Ectodermal cell (in vitro differentiated cells): ENCODE measurements around the gene TRMT44.
"Not testable (repeated sequence)": the region's sequence is repeated elsewhere in the genome, so short reads cannot be mapped to it uniquely, and the experiment has no call there.

Experiments used
- H3K27ac ChIP-seq: 2 replicates; pipeline ENCODE4 v1.7.0; 2013; ENCODE audit warnings: mild to moderate bottlenecking, low read depth, low read length; ENCODE audit not compliant: insufficient read depth, poor library complexity, severe bottlenecking
- H3K27me3 ChIP-seq: 2 replicates; pipeline ENCODE4 v1.7.0; 2013; ENCODE audit warnings: mild to moderate bottlenecking, low read length; ENCODE audit not compliant: insufficient read depth, control insufficient read depth, poor library complexity, severe bottlenecking
- H3K36me3 ChIP-seq: one replicate; pipeline ENCODE4 v1.7.0; 2013; ENCODE audit warnings: low read length; ENCODE audit not compliant: control insufficient read depth, insufficient read depth
- H3K4me1 ChIP-seq: one replicate; pipeline ENCODE4 v1.7.0; 2013; ENCODE audit warnings: low read length; ENCODE audit not compliant: control insufficient read depth, insufficient read depth
- H3K4me3 ChIP-seq: 2 replicates; pipeline ENCODE4 v1.7.0; 2013; ENCODE audit warnings: low read depth, low read length, control low read depth; ENCODE audit not compliant: insufficient read depth
- H3K9me3 ChIP-seq: 2 replicates; pipeline ENCODE4 v1.7.0; 2013; ENCODE audit warnings: mild to moderate bottlenecking, low read length, moderate library complexity; ENCODE audit not compliant: control insufficient read depth
- WGBS, 2 experiments: methylation state at CpG; one replicate each; pipeline ENCODE4 v1.1.7; 2013; ENCODE audit warnings: missing lambda C conversion rate in 2 of 2; 5-methylcytosine and 5-hydroxymethylcytosine counted together

The TRMT44 gene

GRCh38 chr4:8417071-8417614 is 23.4 kb upstream of the TRMT44 start:
- Histone ChIP-seq H3K9me3 (no peaks in the 10 kb centered on the region), H3K4me1 (no peaks in the 10 kb centered on the region), H3K27ac (no peak overlapping the region), H3K27me3 (no peaks in the 10 kb centered on the region), H3K4me3 (no peak overlapping the region), H3K36me3 (no peaks in the 10 kb centered on the region)
- WGBS, 2 experiments = 87 to 89% methylated on average over 11 of the region's 11 CpGs

- 92 to 93% methylated on average over 12 of the region's 12 CpGs for WGBS, 2 experiments
- Histone ChIP-seq H3K27me3 (no peaks in the 10 kb centered on the region), H3K4me1 (no peaks in the 10 kb centered on the region), H3K9me3 (no peaks in the 10 kb centered on the region), H3K4me3 (no peak overlapping the region), H3K27ac (no peak overlapping the region), H3K36me3 (no peaks in the 10 kb centered on the region)
Observed at GRCh38 chr4:8419222-8420041, 21.1 kb upstream of the TRMT44 start.

- not testable (repeated sequence) for H3K27me3 ChIP-seq, H3K4me1 ChIP-seq, H3K27ac ChIP-seq, H3K36me3 ChIP-seq, H3K9me3 ChIP-seq, H3K4me3 ChIP-seq
Observed at GRCh38 chr4:8420151-8420550, 20.4 kb upstream of the TRMT44 start.

DNA sequence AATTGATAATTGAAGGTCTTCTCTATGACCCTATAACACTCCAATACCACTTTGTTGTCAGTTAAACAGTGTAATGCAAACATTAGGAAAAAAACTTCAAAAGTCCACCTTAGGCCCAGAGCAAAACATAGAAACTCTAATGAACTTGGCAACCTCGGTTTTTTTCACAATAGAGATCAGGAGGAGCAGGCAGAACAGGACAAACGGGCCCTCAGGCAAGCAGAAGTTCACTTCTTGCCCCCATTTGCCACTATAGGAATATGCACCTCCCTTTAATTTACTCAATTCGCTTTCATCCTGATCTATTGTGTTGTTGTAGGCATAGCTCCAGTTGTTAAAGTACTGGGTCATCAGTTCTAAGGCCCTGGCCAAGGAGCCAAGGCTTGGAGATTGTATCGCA is 18.2 kb upstream of the TRMT44 start:
- H3K27ac ChIP-seq = no peak overlapping the region
- H3K36me3 ChIP-seq = no peaks in the 10 kb centered on the region
- H3K9me3 ChIP-seq = no peaks in the 10 kb centered on the region
- H3K4me3 ChIP-seq = no peak overlapping the region
- no peaks in the 10 kb centered on the region for H3K27me3 ChIP-seq
- peaks cover under 1% of the 10 kb centered on the region for H3K4me1 ChIP-seq
- WGBS, 2 experiments = 88 to 92% methylated on average over 4 of the region's 4 CpGs

GRCh38 chr4:8422786-8423185 is 17.8 kb upstream of the TRMT44 start:
- H3K4me3 ChIP-seq = no peak overlapping the region
- H3K9me3 ChIP-seq = no peaks in the 10 kb centered on the region
- no peaks in the 10 kb centered on the region for H3K36me3 ChIP-seq
- 95% methylated on average over 5 of the region's 5 CpGs for WGBS, 2 experiments
- H3K27ac ChIP-seq = no peak overlapping the region
- H3K27me3 ChIP-seq = no peaks in the 10 kb centered on the region
- peaks cover 5% of the 10 kb centered on the region for H3K4me1 ChIP-seq

DNA sequence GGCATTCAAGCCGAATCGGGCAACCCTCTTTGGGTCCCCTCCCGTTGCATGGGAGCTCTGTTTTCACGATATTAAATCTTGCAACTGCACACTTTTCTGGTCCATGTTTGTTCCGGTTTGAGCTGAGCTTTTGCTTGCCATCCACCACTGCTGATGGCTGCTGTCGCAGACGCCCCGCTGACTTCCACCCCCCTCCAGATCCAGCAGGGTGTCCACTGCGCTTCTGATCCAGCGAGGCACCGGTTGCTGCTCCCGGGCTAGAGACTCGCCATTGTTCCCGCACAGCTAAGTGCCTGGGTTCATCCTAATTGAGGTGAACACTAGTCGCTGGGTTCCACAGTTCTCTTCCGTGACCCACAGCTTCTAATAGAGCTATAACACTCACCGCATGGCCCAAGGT is 13.3 kb upstream of the TRMT44 start:
- Histone ChIP-seq H3K4me3 (no peak overlapping the region), H3K4me1 (peaks cover 6% of the 10 kb centered on the region), H3K9me3 (no peaks in the 10 kb centered on the region), H3K36me3 (no peaks in the 10 kb centered on the region), H3K27ac (no peak overlapping the region), H3K27me3 (no peaks in the 10 kb centered on the region)
- WGBS, 2 experiments = 87 to 89% methylated on average over 17 of the region's 17 CpGs

- H3K27ac ChIP-seq = no peak overlapping the region
- H3K27me3 ChIP-seq = no peaks in the 10 kb centered on the region
- H3K4me1 ChIP-seq = peaks cover 6% of the 10 kb centered on the region
- H3K9me3 ChIP-seq = no peaks in the 10 kb centered on the region
- WGBS, 2 experiments = 8% methylated on average over 21 of the region's 21 CpGs
- H3K4me3 ChIP-seq = peak overlapping the region; percentile 72
- H3K36me3 ChIP-seq = no peaks in the 10 kb centered on the region
Observed at GRCh38 chr4:8427761-8428287, 12.8 kb upstream of the TRMT44 start.

- 4 to 5% methylated on average over 56 of the region's 56 CpGs for WGBS, 2 experiments
- no peaks in the 10 kb centered on the region for H3K36me3 ChIP-seq
Observed at GRCh38 chr4:8428288-8429097, 12.1 kb upstream of the TRMT44 start.

DNA sequence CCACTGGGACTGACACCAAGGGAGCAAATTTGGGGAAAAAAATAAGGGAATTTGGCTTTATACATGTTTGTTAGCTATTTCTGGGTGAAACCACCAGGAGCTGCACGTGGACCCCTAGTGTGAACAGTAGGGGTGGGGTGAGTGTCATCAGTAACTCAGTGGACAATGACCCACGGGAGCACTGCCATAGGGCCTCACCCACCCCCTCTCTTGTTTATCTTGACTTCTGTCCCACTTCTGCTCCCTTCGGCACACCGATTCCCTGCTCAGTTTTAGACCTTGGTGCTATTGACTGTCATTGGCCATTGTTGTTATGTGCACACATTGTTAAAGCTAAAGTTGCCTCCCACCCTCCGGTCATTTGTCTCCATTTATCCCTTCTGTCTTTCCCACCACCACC is 9.0 kb upstream of the TRMT44 start:
- no peak overlapping the region for H3K27ac ChIP-seq
- H3K9me3 ChIP-seq = no peaks in the 10 kb centered on the region
- no peaks in the 10 kb centered on the region for H3K36me3 ChIP-seq
- peaks cover 11% of the 10 kb centered on the region for H3K4me1 ChIP-seq
- H3K4me3 ChIP-seq = no peak overlapping the region
- no peaks in the 10 kb centered on the region for H3K27me3 ChIP-seq
- 88 to 90% methylated on average over 5 of the region's 5 CpGs for whole genome bisulfite sequencing, 2 experiments

More at GRCh38 chr4:8428288-8429097, 12.1 kb upstream of the TRMT44 start:
- no peaks in the 10 kb centered on the region for H3K27me3 ChIP-seq
- H3K4me1 ChIP-seq = peaks cover 6% of the 10 kb centered on the region
- no peaks in the 10 kb centered on the region for H3K9me3 ChIP-seq
- H3K27ac ChIP-seq = peak overlapping the region; percentile 11
- peak overlapping the region; percentile 72 for H3K4me3 ChIP-seq

- Histone ChIP-seq H3K27ac (no peak overlapping the region), H3K4me3 (no peak overlapping the region), H3K9me3 (no peaks in the 10 kb centered on the region), H3K27me3 (no peaks in the 10 kb centered on the region), H3K36me3 (no peaks in the 10 kb centered on the region), H3K4me1 (peaks cover 10% of the 10 kb centered on the region)
- WGBS, 2 experiments = 94 to 97% methylated on average over 5 of the region's 5 CpGs
Observed at GRCh38 chr4:8433136-8433535, 7.4 kb upstream of the TRMT44 start.
